CD4-positive, CD25-positive, alpha-beta regulatory T cell (primary cell): Measurements from ENCODE around the gene LRRN4. TPM values are rescaled to one million over a fixed set of nuclear protein-coding genes. Genes with fewer than 3 reads are reported as not detected.

ENCODE experiments used
- ATAC-seq, 2 donors: fragments of 150-1000 bp; cut with Tn5 transposase; one replicate each; pipeline ENCODE4 v1.10.0; 2021; ENCODE audit warnings: low read depth in 2 of 2, moderate number of reproducible peaks in 2 of 2, moderate library complexity in 1 of 2
- DNase-seq, 3 donors: peaks; one replicate each; pipeline versions ENCODE4 v3.0.0 to v3.0.0-alpha.2; 2012 to 2022; ENCODE audit warnings: mixed read lengths in 1 of 3
- H3K27ac ChIP-seq: one replicate; pipeline ENCODE4 v1.7.0; 2013; ENCODE audit warnings: mild to moderate bottlenecking, low read length; ENCODE audit not compliant: insufficient read depth, poor library complexity, severe bottlenecking
- H3K27me3 ChIP-seq: one replicate; pipeline ENCODE4 v1.7.0; 2013; ENCODE audit warnings: low read length; ENCODE audit not compliant: control insufficient read depth, insufficient read depth
- H3K36me3 ChIP-seq: one replicate; pipeline ENCODE4 v1.7.0; 2013; ENCODE audit warnings: mild to moderate bottlenecking, low read length, moderate library complexity; ENCODE audit not compliant: control insufficient read depth, insufficient read depth
- H3K4me1 ChIP-seq: 2 replicates; pipeline ENCODE4 v1.7.0; 2013; ENCODE audit warnings: mild to moderate bottlenecking, low read length; ENCODE audit not compliant: insufficient read depth, control insufficient read depth, poor library complexity, severe bottlenecking
- H3K4me3 ChIP-seq: one replicate; pipeline ENCODE4 v1.7.0; 2013; ENCODE audit warnings: low read depth, mild to moderate bottlenecking, low read length, moderate library complexity
- H3K9me3 ChIP-seq, 2 experiments: 1 replicate in 1 of 2; 2 replicates in 1 of 2; pipeline ENCODE4 v1.7.0; 2013; ENCODE audit warnings: low read length in 2 of 2, mild to moderate bottlenecking in 1 of 2, moderate library complexity in 1 of 2; ENCODE audit not compliant: control insufficient read depth in 2 of 2
- H3K27ac Mint-ChIP-seq, 3 donors: one replicate each; pipeline ENCODE4 v1.8.0; 2020 to 2022; ENCODE audit warnings: mild to moderate bottlenecking in 3 of 3, mixed read lengths in 3 of 3, moderate library complexity in 2 of 3
- H3K27me3 Mint-ChIP-seq: one replicate; pipeline ENCODE4 v1.8.0; 2022; ENCODE audit warnings: mild to moderate bottlenecking, mixed read lengths
- H3K36me3 Mint-ChIP-seq: one replicate; pipeline ENCODE4 v1.8.0; 2020; ENCODE audit warnings: mixed read lengths
- H3K4me1 Mint-ChIP-seq, 4 donors: one replicate each; pipeline ENCODE4 v1.8.0; 2020 to 2022; ENCODE audit warnings: mixed read lengths in 4 of 4, mild to moderate bottlenecking in 1 of 4
- H3K4me3 Mint-ChIP-seq, 4 donors: one replicate each; pipeline ENCODE4 v1.8.0; 2020 to 2022; ENCODE audit warnings: mild to moderate bottlenecking in 4 of 4, mixed read lengths in 4 of 4, moderate library complexity in 3 of 4
- H3K9me3 Mint-ChIP-seq, 7 donors: one replicate each; pipeline ENCODE4 v1.8.0; 2020 to 2022; ENCODE audit warnings: mixed read lengths in 7 of 7, mild to moderate bottlenecking in 3 of 7, moderate library complexity in 2 of 7
- polyA plus RNA-seq, 4 donors: library from polyadenylated mRNA; unstranded; fragments of 300-500 nt; fragmentation: Illumina TruSeq; gene quantifications; one replicate each; pipeline ENCODE4 v1.2.3, GENCODE V29; 2021
- total RNA-seq: library from RNA; stranded (reverse); gene quantifications from one replicate; pipeline ENCODE4 v1.2.3, GENCODE V29; 2022

Gene LRRN4
- total and polyA plus RNA-seq, 5 donors from 2014 or later: 0.12 TPM; not detected in 4

DNA sequence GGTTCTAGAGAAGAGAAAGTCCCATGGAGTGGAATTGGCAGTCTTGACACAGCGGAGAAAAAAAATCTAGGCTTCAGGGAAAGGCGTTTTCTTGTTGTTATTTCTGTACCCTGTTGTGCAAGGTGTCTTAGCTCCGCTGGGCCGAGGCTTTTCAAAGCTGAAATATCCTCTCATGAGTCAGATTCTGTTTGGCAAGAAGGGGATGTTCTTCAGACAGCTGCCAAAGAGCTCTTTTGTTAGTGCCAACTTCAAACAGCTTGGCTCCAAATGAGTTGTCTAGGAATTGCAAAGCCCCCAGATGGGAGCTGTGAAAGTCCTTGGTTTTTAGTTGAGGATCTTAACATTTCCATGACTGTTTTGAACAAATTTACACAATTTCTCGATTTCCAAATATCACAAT lies 45.6 kb downstream of the LRRN4 start:
- peak overlapping the region; percentile 39 to 99 (median 98) for H3K4me3 Mint-ChIP-seq

DNA sequence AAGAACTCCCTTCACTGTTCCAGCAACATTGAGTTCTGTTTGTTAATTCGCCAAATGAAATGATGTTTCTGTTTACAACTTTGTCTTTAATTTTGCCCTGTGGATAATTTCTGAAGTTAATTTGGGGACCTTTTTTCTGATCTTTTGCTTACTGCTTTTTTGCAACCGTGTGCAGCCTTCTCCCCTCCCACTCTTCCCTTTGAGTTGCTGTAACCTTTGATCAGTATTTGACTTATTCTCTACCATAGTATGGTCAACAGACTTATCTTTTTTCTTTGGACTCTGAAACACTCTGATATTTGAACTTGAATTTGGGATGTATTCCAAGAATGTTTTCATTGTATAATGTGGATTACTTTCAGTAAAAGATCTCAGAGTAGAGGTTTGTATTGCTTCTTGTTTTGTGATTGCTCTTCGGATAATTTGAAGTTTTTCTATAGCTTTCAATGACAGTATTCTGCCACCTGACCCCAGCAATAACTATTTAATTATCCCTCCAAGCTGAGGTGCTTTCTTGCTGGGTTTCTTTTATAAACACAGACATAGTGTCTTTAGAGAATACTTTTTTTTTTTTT lies 46.2 kb downstream of the LRRN4 start:
- Histone ChIP-seq H3K4me1 (peaks cover 28% of the 10 kb centered on the region), H3K27ac (no peak overlapping the region), H3K27me3 (no peaks in the 10 kb centered on the region), H3K36me3 (peaks cover 29% of the 10 kb centered on the region), H3K9me3 (no peaks in the 10 kb centered on the region), H3K4me3 (peak overlapping the region; percentile 90)
- no peaks in the 10 kb centered on the region for H3K9me3 Mint-ChIP-seq
- peak overlapping the region; percentile 95 to 99 (median 98) for H3K4me3 Mint-ChIP-seq
- peak overlapping the region; percentile 2 to 96 (median 77) for H3K27ac Mint-ChIP-seq
- peaks cover 18 to 53% (median 39%) of the 10 kb centered on the region in 4 donors for H3K4me1 Mint-ChIP-seq
- ATAC-seq (no peak), DNase-seq (no peak)
- peaks cover 4% of the 10 kb centered on the region for H3K27me3 Mint-ChIP-seq
- peaks cover 23% of the 10 kb centered on the region for H3K36me3 Mint-ChIP-seq

More for the DNA sequence above, 45.6 kb downstream of the LRRN4 start:
- Histone ChIP-seq H3K27me3 (no peaks in the 10 kb centered on the region), H3K9me3 (no peaks in the 10 kb centered on the region), H3K4me3 (peak overlapping the region; percentile 90), H3K27ac (no peak overlapping the region), H3K4me1 (peaks cover 29% of the 10 kb centered on the region), H3K36me3 (peaks cover 34% of the 10 kb centered on the region)
- DNase-seq: no peak
- no peak for ATAC-seq
- peaks cover 28% of the 10 kb centered on the region for H3K36me3 Mint-ChIP-seq
- peaks cover 19 to 53% (median 38%) of the 10 kb centered on the region in 4 donors for H3K4me1 Mint-ChIP-seq
- H3K9me3 Mint-ChIP-seq: no peaks in the 10 kb centered on the region
- H3K27ac Mint-ChIP-seq: peak overlapping the region in 1 of 3 donors; percentile 39
- peaks cover 4% of the 10 kb centered on the region for H3K27me3 Mint-ChIP-seq

DNA sequence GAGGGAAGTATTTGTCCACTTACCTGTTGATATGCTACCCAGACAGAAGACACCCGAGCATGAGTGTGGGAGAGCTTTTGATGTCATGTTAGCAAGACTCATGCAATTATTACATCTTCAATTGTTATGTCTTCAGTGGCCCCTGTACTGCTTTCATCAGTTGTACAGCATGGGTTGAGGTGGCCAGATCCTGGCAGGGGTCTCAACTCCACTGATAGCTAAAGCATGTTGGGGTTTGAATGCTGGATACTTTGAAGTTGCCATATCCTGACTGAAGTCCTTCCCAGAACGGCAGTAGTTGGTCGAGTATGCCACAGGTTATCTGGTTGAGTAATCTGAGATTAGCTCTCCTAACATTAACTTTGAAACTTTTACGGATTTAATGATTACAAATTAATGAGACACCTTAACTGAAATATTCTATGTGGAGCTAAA lies 46.7 kb downstream of the LRRN4 start:
- H3K27ac ChIP-seq: no peak overlapping the region
- ATAC-seq (no peak), DNase-seq (no peak)
- peaks cover 25% of the 10 kb centered on the region for H3K36me3 ChIP-seq
- peak overlapping the region in 1 of 3 donors; percentile 96 for H3K27ac Mint-ChIP-seq
- H3K4me1 ChIP-seq: peaks cover 28% of the 10 kb centered on the region
- H3K9me3 ChIP-seq: no peaks in the 10 kb centered on the region
- H3K27me3 ChIP-seq: no peaks in the 10 kb centered on the region
- peak overlapping the region; percentile 95 to 99 (median 98) for H3K4me3 Mint-ChIP-seq
- H3K4me1 Mint-ChIP-seq: peaks cover 13 to 48% (median 36%) of the 10 kb centered on the region in 4 donors
- peak overlapping the region; percentile 90 for H3K4me3 ChIP-seq
- H3K27me3 Mint-ChIP-seq: peaks cover 4% of the 10 kb centered on the region
- no peaks in the 10 kb centered on the region for H3K9me3 Mint-ChIP-seq
- peaks cover 18% of the 10 kb centered on the region for H3K36me3 Mint-ChIP-seq

DNA sequence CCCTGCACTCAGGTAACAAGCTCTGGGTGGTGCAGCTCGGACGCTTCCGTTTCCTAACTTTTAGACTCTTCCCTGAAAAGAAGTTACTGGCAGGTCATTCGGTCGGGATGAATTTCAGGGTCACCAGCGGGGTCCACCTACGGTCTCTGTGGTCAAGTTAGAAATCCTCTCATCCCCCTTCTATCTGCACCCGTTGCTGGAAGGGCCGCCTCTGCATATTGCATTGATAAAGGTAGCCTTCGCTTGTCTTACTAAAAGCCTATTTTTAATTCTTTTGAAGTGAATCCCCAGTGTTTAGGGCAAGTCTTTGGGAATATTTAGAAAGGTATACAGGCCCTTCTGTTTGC lies 47.3 kb downstream of the LRRN4 start:
- H3K4me1 ChIP-seq: peaks cover 28% of the 10 kb centered on the region
- ATAC-seq: no peak
- H3K27me3 ChIP-seq: no peaks in the 10 kb centered on the region
- no peak for DNase-seq
- H3K36me3 Mint-ChIP-seq: peaks cover 15% of the 10 kb centered on the region
- peak overlapping the region; percentile 90 for H3K4me3 ChIP-seq
- no peaks in the 10 kb centered on the region for H3K9me3 Mint-ChIP-seq
- no peaks in the 10 kb centered on the region for H3K9me3 ChIP-seq
- peaks cover 21% of the 10 kb centered on the region for H3K36me3 ChIP-seq
- peaks cover 4% of the 10 kb centered on the region for H3K27me3 Mint-ChIP-seq
- H3K27ac Mint-ChIP-seq: peak overlapping the region; percentile 96 to 97 (median 97)
- H3K27ac ChIP-seq: no peak overlapping the region
- H3K4me3 Mint-ChIP-seq: peak overlapping the region; percentile 95 to 99 (median 98)
- H3K4me1 Mint-ChIP-seq: peaks cover 11 to 46% (median 34%) of the 10 kb centered on the region in 4 donors

DNA sequence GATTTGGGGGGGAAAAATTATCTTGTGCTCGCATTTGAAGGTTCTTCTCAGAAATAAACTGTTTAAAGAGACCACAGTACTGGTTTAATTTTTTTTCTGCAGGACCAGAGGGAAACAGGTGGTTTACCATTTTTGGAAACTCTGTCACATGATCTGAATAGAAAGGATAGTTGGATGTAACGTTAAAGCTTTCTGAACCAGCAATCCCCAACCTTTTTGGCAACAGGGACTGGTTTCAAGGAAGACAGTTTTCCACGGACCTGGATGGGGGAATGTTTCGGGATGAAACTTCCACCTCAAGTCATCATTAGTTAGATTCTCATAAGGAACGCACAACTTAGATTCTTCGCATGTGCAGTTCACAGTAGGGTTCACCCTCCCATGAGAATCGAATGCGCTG lies 53.0 kb downstream of the LRRN4 start:
- H3K36me3 ChIP-seq: no peaks in the 10 kb centered on the region
- H3K4me3 ChIP-seq: no peak overlapping the region
- Mint-ChIP-seq H3K4me3 (no peak overlapping the region), H3K36me3 (no peaks in the 10 kb centered on the region), H3K27me3 (no peaks in the 10 kb centered on the region), H3K9me3 (no peaks in the 10 kb centered on the region), H3K27ac (no peak overlapping the region), H3K4me1 (peaks cover 11 to 32% (median 22%) of the 10 kb centered on the region in 4 donors)
- H3K9me3 ChIP-seq: no peaks in the 10 kb centered on the region
- H3K4me1 ChIP-seq: peaks cover 23% of the 10 kb centered on the region
- ATAC-seq (no peak), DNase-seq (no peak)
- H3K27me3 ChIP-seq: no peaks in the 10 kb centered on the region
- no peak overlapping the region for H3K27ac ChIP-seq

DNA sequence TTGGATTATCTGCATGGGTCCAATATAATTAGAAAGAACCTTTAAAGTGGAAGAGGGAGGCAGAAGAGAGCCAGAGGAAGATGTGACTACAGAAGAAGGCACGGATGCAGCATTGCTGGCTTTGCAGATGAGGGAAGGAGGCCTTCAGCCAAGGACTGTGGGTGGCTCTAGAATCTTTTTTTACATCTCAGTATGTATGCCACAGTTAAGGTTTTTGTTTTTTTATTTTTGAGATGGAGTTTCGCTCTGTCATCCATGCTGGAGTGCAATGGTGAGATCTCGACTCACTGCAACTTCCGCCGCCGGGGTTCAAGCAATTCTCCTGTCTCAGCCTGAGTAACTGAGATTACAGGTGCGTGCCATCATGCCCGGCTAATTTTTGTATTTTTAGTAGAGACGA lies 54.1 kb downstream of the LRRN4 start:
- DNase-seq (no peak), ATAC-seq (no peak)
- Histone ChIP-seq H3K9me3 (no peaks in the 10 kb centered on the region), H3K4me3 (no peak overlapping the region), H3K4me1 (peaks cover 15% of the 10 kb centered on the region), H3K27me3 (no peaks in the 10 kb centered on the region), H3K27ac (no peak overlapping the region), H3K36me3 (no peaks in the 10 kb centered on the region)
- no peak overlapping the region for H3K4me3 Mint-ChIP-seq
- no peaks in the 10 kb centered on the region for H3K9me3 Mint-ChIP-seq
- no peak overlapping the region for H3K27ac Mint-ChIP-seq
- peaks cover 11 to 37% (median 20%) of the 10 kb centered on the region in 4 donors for H3K4me1 Mint-ChIP-seq
- H3K36me3 Mint-ChIP-seq: no peaks in the 10 kb centered on the region
- H3K27me3 Mint-ChIP-seq: no peaks in the 10 kb centered on the region

DNA sequence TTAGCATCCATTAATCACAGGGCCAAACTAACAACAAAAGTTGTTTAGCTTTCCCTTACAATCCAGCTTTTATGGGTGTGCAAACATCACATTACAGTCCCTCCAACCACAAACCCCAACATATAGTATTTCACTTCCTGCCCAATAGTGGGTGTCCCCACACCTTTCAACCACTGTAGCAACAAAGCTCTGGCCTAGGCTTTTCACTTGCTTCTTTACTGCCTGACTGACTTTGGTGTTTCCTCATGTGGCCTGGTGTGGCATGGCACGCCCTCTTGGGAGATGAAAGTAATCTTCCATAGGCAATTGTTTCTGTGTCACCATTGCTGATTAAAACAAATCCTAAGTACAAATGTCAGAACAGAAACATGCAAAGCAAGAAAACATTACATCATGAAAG lies 57.1 kb downstream of the LRRN4 start:
- H3K27ac ChIP-seq: peak overlapping the region; percentile 29
- peak overlapping the region; percentile 63 to 95 (median 78) for H3K27ac Mint-ChIP-seq
- ATAC-seq (peak; percentile 67 to 78), DNase-seq (peak in 2 of 3 donors; percentile 39 to 70)
- no peaks in the 10 kb centered on the region for H3K27me3 Mint-ChIP-seq
- peaks cover 6 to 35% (median 13%) of the 10 kb centered on the region in 4 donors for H3K4me1 Mint-ChIP-seq
- no peaks in the 10 kb centered on the region for H3K9me3 ChIP-seq
- no peaks in the 10 kb centered on the region for H3K36me3 Mint-ChIP-seq
- H3K4me1 ChIP-seq: peaks cover 13% of the 10 kb centered on the region
- H3K36me3 ChIP-seq: peaks cover 4% of the 10 kb centered on the region
- no peaks in the 10 kb centered on the region for H3K27me3 ChIP-seq
- peak overlapping the region in 1 of 4 donors; percentile 2 for H3K4me3 Mint-ChIP-seq
- H3K4me3 ChIP-seq: no peak overlapping the region
- no peaks in the 10 kb centered on the region for H3K9me3 Mint-ChIP-seq
